Sigmoid colon (tissue), 4 donors: ENCODE data around the gene CCL4L2.
"Not testable (repeated sequence)": the region's sequence is repeated elsewhere in the genome, so short reads cannot be mapped to it uniquely, and the experiment has no call there.

Source experiments
- CTCF ChIP-seq, 4 experiments: fragments of 450-650 bp in 3 of 4; fragments of 200-600 bp in 1 of 4; IDR thresholded peaks; one replicate each; pipeline ENCODE4 v1.5.1; 2016 to 2019; ENCODE audit warnings: antibody characterized with exemption in 4 of 4, mild to moderate bottlenecking in 3 of 4, moderate library complexity in 2 of 4
- POLR2AphosphoS5 ChIP-seq, 4 donors: sonication (generic); formaldehyde crosslinking; IDR thresholded peaks; one replicate each; pipeline ENCODE4 v1.6.1; 2017; ENCODE audit warnings: antibody characterized with exemption in 4 of 4

GRCh38 chr17:36201102-36201501 is 9.8 kb upstream of the CCL4L2 start:
- not testable (repeated sequence) for TF ChIP-seq CTCF, POLR2AphosphoS5 (IDR thresholded peaks at IDR 0.05)
